ENCODE results near the gene PCDHA4. TPM values are rescaled to one million over a fixed set of nuclear protein-coding genes. Genes with fewer than 3 reads are reported as not detected.

PCDHA4 gene
- total and polyA plus RNA-seq, 2 of the 8 experiments (the other 6 are each of a cell fraction or from before 2014, with no cell fraction given) = 3.7 to 5.7 TPM

GRCh38 chr5:140835622-140836510 lies 29.0 kb downstream of the PCDHA4 start (continued):
- TF ChIP-seq ATF2 (IDR thresholded peaks at IDR 0.05; ENCODE audit: low read length) (no peak), SP2 (IDR thresholded peaks at IDR 0.05; ENCODE audit: low read length) (no peak), YY1 (IDR thresholded peaks at IDR 0.05; ENCODE audit: low read depth, low read length) (no peak), PHF8 (conservative IDR thresholded peaks at IDR 0.05; ENCODE audit: low read depth, low read length) (no peak), EGR1 (IDR thresholded peaks at IDR 0.05; ENCODE audit: borderline replicate concordance, low read depth, low read length) (no peak), POU5F1 (IDR thresholded peaks at IDR 0.05; ENCODE audit: low read depth, low read length) (no peak), CHD1 (IDR thresholded peaks at IDR 0.05; ENCODE audit: low read depth, low read length) (no peak), BCL11A (IDR thresholded peaks at IDR 0.05; ENCODE audit: low read depth in 2 of 2, low read length in 2 of 2) (no peak), SIX5 (IDR thresholded peaks at IDR 0.05; ENCODE audit: low read depth, low read length) (no peak), JUND (IDR thresholded peaks at IDR 0.05; ENCODE audit: low read length) (no peak)
